ENCODE data around the gene ZMYND15.
"Not testable (repeated sequence)": the region's sequence is repeated elsewhere in the genome, so short reads cannot be mapped to it uniquely, and the experiment has no call there.

Gene ZMYND15

DNA sequence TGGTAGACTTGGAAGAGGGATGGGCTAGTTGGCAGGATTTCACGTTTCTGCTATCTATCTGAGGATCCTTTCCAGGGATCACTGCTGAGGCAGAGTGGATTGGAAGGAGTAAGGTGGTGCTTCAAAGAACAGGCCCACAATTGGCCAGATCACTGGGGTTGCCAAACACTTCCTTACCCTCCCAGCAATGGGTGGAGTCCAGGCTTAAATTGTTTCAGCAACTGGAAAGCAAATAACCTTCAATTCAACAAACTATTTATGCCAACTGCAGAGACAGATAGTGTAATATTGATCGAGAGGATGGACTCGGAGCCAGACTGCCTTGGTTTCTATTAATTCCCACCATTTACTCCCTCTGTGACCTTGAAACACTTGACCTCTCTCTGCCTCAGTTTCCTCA, 27.1 kb upstream of the ZMYND15 start:
- intact Hi-C loops (cut with DNase I): no loop called here
- no peak for DNase-seq

DNA sequence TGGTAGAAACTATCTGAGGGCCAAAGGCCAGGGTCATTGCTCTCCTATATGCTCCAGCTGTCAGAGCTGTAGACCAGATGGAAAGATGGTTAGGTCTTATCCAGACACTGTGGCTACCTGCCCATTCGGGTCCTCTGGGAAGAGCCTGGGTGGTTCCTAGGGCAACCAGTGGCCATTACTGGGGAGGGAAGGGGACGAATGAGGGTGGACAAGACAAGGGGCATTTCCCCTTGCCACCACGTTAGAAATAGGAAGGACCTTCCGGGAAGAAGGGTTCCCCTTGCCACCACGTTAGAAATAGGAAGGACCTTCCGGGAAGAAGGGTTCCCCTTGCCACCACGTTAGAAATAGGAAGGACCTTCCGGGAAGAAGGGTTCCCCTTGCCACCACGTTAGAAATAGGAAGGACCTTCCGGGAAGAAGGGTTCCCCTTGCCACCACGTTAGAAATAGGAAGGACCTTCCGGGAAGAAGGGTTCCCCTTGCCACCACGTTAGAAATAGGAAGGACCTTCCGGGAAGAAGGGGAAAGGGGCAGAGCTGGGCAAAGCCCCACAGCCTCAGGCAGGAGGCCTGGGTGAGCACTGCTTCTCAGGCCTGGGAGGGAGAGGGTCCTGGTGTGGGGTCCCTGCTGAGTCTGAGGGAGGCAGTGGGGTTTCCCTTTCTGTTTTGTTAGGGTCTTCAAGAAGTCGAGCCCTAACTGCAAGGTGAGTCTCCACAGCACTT, 25.1 kb upstream of the ZMYND15 start:
- intact Hi-C loops (cut with DNase I); DNase-seq: not testable (repeated sequence)

DNA sequence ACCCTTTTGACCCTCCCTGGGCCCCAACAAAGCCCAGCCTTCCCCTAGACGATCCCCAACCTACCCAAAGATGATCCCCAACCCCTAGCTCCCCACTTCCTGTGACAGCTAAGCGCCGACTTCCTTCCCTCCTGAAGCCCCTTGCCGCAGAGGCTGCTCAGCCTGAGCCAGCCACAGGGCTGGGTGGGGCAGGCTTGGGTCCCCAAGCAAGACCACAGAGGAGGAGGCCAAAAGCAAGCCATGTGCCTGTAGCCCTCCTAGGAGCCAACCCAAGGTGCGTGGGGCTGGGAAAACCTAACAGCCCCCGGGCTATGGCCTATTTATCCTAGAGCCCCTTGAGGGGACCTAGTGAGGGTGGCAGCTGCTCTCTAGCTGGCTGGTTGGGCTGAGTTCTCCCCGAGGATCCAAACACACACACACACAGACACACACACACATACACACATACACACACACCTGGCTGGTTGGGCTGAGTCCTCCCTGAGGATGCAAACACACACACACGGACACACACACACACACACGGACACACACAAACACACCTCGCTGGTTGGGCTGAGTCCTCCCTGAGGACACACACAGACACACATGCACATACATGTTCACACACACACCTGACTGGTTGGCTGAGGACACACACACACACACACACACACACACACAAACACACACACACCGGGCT, 24.4 kb upstream of the ZMYND15 start:
- intact Hi-C loops (cut with DNase I): no loop called here
- no peak for DNase-seq

DNA sequence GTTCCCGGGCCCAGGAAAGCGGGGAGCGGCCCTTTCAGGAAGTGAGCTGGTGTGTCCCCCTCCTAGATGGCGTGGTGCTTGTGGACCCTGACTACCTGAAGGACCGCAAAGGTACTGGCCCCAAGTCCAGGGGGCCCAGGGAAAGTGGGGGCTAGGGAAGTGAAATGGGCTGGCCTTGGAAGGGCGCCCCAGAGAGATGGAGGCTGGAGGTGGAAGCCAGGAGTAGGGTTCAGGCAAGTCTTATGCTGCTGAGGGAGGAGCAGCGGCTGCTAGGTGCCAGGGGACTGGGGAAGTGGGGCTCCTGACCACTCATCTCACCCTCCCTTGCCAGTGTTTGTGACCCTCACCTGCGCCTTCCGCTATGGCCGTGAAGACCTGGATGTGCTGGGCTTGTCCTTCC, 23.6 kb upstream of the ZMYND15 start:
- no peak for DNase-seq
- intact Hi-C loops (cut with DNase I): no loop called here

DNA sequence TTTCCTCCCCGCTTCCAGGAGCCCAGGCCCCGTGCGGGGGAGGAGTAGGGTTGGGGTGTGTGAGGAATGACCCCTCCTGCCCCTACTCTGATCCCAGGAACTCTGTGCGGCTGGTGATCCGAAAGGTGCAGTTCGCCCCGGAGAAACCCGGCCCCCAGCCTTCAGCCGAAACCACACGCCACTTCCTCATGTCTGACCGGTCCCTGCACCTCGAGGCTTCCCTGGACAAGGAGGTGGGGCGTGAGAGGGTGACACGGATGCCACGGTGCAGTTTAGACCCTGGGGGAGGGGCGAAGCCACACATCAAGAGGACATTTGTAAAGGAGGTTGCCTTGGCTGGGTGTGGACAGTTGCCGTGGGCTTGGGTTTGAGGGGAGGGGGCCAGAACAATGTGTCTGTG, 21.8 kb upstream of the ZMYND15 start:
- intact Hi-C loops (cut with DNase I): no loop called here
- DNase-seq: no peak

DNA sequence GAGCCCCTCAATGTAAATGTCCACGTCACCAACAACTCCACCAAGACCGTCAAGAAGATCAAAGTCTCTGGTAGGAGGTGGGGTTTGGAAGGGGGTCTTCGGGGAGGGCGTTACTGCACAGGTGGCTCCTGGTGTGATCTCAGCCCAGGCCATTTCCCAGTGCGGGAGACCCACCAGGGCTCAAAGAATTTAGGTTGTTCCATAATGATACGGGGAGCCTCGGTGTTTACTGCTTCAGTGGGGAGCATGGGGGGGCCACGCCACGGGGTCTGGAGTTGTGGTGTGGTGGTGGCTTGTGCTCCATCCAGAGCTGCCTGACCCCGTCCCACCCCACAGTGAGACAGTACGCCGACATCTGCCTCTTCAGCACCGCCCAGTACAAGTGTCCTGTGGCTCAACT, 21.4 kb upstream of the ZMYND15 start:
- intact Hi-C loops (cut with DNase I): no loop called here

DNA sequence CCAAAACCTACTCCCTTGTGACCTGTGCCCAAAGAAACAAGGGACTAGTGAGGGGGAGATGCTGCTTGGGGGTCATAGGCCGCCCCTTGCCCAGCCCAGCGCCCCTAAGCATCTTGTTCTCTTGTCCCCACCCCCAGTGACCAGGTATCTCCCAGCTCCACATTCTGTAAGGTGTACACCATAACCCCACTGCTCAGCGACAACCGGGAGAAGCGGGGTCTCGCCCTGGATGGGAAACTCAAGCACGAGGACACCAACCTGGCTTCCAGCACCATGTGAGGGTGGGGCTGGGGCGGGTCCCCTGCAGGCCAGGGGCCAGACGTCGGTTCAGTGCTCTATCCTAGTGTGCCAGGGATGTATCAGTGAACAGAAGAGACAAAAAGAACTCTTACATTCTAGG, 20.5 kb upstream of the ZMYND15 start:
- intact Hi-C loops (cut with DNase I): no loop called here
- no peak for DNase-seq

More for the DNA sequence above, 21.4 kb upstream of the ZMYND15 start:
- no peak for DNase-seq

DNA sequence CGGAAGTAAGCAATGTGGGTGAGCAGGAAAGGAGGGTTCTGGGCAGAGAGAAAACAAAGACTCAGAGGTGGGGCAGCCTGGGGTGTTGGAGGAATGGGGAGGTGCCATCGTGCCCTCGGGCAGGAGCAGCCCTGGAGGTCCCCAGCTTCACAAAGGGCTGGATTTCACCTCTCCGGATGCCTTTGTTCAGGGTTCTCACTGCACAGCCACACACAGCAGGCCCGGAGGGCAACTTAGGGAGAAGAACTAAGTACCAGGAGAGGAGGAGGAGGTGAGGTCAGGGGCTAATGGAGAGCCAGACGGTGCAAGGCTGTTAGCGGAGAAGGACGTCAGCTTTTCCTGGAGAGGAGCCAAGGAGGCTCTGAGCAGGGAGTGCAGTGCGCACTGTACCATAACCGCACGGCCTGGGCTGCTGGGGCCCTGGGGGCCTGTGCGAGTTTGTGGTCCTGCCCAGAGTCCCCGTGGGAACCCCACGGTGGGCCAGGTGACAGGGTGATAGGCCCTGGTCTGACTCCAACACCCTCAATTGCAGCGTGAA, 19.9 kb upstream of the ZMYND15 start:
- intact Hi-C loops (cut with DNase I): no loop called here

DNA sequence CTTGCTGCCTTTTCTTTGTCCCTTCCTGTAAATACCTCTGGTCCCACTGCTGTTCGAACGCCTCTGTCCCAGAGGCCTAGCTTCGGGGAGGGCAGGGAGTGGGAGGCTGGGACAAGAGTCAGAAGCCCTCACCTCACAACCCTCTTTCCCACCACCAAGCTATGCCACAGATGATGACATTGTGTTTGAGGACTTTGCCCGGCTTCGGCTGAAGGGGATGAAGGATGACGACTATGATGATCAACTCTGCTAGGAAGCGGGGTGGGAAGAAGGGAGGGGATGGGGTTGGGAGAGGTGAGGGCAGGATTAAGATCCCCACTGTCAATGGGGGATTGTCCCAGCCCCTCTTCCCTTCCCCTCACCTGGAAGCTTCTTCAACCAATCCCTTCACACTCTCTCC, 18.8 kb upstream of the ZMYND15 start:
- intact Hi-C loops (cut with DNase I): no loop called here
- DNase-seq: no peak

More for the DNA sequence above, 19.9 kb upstream of the ZMYND15 start:
- no peak for DNase-seq

DNA sequence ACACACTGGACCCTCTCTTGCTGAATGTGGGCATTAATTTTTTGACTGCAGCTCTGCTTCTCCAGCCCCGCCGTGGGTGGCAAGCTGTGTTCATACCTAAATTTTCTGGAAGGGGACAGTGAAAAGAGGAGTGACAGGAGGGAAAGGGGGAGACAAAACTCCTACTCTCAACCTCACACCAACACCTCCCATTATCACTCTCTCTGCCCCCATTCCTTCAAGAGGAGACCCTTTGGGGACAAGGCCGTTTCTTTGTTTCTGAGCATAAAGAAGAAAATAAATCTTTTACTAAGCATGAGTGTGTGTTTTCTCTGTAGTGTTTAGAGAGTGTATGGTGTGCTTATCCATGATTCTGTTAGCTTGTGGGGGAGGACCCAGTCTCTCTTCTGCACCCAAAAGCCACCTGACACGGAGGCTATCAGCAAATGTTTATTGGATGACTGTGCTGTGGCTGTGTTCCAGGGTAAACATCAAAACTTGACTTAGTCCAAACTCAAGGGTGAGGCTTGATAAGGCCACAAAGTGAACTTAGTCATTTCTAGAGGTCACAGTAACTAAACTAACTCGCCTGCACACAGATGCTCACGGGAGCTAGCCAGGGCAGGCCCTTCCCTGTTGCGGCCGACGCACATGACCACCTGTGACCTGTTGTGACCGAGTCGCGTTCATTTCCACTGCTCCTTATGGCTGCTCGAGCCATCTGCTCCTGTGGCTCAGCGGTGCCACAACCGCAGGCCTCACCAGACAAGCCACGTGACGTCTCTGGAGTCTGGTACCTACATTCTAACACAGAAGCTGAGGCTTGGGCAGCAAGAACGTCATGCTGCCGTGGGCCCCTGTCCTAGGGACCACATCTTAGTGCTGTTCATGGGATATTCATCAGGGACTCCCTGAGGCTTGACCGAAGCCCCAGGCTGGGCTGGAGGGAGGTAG, 18.2 kb upstream of the ZMYND15 start:
- DNase-seq: no peak
- intact Hi-C loops (cut with DNase I): no loop called here

DNA sequence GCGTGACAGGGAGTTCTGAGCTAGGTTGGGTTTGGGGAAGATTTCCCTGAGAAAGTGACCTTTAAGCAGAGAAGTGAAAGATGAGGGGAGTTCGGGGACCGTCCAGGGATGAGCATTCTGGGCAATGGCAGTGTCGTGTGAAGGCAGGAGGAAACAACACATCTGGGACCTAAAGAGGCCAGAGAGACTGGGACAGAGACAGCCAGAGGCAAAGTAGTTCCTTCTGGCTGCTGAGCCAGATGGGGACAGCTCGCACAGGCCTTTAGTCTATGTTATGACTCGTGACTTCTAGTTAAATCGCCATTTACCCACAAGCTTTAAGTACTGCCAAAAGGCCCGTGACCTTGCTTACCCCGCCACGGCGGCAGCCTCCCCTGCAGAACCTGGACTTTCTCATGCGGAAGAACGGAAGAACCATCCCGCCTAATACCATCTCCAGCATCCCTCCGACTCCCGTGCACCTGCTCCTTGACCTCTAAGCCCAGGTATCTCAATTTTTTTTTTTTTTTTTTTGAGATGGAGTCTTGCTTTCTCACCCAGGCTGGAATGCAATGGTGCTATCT, 16.9 kb upstream of the ZMYND15 start:
- intact Hi-C loops (cut with DNase I): no loop called here
- no peak for DNase-seq

DNA sequence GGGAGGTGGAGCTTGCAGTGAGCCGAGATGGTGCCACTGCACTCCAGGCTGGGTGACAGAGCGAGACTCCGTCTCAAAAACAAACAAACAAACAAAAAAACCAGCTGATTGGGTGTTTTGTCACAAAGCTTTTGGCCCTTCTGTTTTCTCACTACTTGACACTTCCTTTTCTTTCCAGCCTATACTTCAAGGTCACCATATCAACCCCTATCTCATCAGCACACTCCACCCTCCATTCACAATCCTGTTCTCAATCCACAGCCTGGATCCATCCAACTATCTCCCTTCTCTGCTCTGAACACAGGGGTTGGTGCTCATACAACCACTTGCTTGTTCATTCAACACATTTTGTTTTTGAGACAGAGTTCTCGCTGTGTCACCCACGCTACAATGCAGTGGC, 15.0 kb upstream of the ZMYND15 start:
- no peak for DNase-seq
- intact Hi-C loops (cut with DNase I): no loop called here

DNA sequence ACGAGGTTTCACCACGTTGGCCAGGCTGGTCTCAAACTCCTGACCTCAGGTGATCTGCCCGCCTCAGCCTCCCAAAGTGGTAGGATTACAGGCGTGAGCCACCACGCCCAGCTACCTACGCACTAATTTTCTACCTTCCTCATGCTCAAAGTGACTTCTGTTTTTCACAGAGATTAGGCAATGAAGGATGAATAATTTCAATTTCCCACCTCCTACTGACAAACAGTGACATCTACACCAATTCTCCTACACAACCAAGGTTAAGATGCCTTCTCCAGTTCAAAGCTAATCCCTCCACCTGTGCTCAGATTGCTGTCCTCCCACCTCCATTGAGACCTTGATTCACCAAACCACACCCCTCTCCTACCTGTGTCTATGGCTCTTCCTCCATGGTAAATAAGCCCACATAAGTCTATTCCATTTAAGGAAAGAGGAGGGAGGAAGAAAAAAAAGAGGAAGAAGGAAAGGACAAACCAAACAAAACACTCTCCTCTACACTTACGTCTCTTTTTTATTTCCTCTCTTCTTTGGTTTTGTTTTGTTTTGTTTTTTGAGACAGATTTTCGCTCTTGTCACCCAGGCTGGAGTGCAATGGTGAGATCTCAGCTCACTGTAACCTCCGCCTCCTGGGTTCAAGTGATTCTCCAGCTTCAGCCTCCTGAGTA, 13.9 kb upstream of the ZMYND15 start:
- intact Hi-C loops (cut with DNase I): no loop called here
- DNase-seq: peak in 3 of 42 donors; percentile 17 to 50 (median 25)

DNA sequence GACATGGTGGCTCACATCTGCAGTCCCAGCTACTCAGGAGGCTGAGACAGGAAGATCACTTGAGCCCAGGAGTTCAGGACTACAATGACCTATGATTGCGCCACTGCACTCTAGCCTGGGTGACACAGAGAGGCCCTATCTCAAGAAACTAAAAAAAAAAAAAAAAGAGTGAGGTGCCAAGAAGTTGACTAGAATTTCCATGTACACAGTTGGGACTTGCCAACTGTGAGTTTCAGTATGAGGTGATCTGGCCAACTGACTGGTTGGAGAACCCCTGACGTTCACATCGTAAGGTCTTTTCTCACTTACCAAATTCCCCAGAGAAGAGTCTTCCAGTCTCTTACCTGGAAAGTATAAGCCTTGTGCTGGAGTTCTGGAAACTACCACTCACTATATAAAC, 11.5 kb upstream of the ZMYND15 start:
- no peak for DNase-seq
- intact Hi-C loops (cut with DNase I): no loop called here

DNA sequence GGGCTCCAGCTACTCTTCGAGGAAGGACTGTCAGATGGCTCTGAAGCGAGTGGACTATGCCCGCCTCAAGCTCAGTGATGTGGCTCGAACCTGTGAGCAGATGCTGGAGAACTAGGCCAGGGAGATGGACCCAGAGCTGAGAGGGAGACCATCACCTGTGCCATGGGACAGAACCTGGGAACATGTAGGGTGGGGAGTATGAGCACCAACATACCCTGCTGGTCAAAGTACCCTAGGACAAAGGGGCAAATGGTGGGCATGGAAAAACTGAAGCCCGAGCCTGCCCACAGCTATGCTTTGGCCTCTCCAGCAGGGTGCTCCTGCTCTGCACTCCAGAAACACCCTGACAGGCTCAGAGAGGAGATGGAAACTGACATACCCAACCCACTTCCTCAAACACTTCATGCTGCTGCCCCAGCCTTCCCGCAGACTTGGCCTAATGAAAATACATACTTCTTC, 6.5 kb upstream of the ZMYND15 start:
- peak in 12 of 42 donors; percentile 8 to 60 (median 30) for DNase-seq
- intact Hi-C loops (cut with DNase I): loop anchor here (5.0 kb wide), 2 partner anchors 54 to 154 kb away; partner anchors contain the start of genes GLTPD2 and VMO1

DNA sequence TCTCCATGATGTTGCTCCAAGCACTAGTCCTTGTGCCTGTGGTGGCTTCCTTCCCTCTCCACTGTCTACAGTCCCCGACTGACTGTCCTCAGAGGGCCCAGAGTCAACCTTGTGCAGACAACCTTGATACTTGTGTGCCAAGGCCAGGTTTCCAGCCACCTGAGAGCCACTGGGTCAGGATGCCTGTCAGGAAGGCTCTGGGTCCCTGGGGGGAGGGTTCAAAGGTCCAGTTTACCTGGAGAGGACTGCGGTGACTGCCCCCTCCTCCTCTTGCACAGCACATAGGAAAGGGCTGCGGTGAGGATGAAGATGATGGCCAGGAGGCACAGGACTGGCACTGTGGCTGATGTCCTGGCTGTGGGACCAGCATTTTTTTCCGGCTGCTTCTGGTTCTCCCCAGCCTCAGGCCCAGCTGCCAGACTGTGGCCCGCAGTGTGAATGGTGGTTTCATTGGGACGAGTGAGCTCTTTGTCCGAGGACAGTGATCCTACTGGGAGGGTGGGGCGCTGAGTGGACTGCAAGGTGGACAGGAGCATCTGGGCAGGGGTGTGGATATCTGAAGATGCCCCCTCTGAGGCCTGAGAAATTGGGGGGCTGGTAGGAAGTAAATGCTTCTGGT, 4.7 kb upstream of the ZMYND15 start:
- intact Hi-C loops (cut with DNase I): loop anchor here (5.0 kb wide), 2 partner anchors 52 to 152 kb away; partner anchors contain the start of genes GLTPD2 and VMO1

DNA sequence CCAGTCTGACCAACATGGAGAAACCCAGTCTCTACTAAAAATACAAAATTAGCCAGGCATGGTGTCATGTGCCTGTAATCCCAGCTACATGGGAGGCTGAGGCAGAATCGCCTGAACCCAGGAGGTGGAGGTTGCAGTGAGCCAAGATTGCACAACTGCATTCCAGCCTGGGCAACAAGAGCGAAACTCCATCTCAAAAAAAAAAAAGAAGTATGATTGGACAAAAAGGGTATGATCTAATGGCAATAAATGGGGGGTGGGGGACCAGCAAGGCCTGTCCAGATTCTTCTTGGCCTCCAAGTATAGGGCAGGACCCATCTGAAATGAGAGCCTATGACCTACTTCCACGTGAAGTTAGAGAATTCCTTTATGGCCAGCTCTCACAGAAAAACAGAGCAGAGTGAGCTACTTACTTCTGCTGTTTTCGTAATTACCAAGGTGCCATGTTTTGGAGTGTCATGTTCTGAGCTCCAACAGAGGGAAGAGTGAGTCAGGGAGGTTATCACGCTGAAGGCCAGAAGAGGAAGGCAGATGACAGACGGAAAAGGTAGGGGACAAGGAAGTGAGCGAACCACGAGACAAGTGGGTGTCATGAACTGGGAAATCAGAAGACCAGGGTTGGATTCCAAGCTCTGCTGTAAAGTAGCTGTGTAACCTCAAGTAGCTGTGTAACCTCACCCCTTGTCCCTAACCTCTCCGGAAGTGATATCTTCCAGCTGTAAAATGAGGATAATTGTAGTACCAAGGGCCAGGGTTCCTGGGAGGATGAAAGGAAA, 3.6 kb upstream of the ZMYND15 start:
- peak in 17 of 42 donors; percentile 7 to 58 (median 31) for DNase-seq

More for the DNA sequence above, 4.7 kb upstream of the ZMYND15 start:
- no peak for DNase-seq

More for the DNA sequence above, 3.6 kb upstream of the ZMYND15 start:
- intact Hi-C loops (cut with DNase I): no loop called here
